Cardiac septum (tissue), 1 donor: Measurements from ENCODE around the gene LRWD1. TPM values are rescaled to one million over a fixed set of nuclear protein-coding genes. Genes with fewer than 3 reads are reported as not detected.
"Not testable (repeated sequence)": the region's sequence is repeated elsewhere in the genome, so short reads cannot be mapped to it uniquely, and the experiment has no call there.

Experiments
- DNase-seq: peaks from one replicate; pipeline ENCODE4 v3.0.0-alpha.2; 2020; ENCODE audit warnings: low spot score
- intact Hi-C: fragments of 100-400 bp; cut with DNase I; formaldehyde crosslinking; loops from one replicate; pipeline ENCODE4 v1.14.0; 2022
- microRNA-seq: library from miRNA; unstranded; fragments of <30 nt; microRNA quantifications from one replicate; pipeline ENCODE4 v1.2.0, GENCODE V29; 2020
- total RNA-seq: library from RNA; stranded (reverse); fragmentation: NEBNext Ultra II Directional; extraction: Animal tissue kit (Norgen Biotek cat#: 25700); gene quantifications from one replicate; pipeline ENCODE4 v1.2.1, GENCODE V29; 2021
- donor health status: DM: no; HTN: no; CAD: no.

The LRWD1 gene
- total RNA-seq, 1 donor from 2014 or later: 9.9 TPM

- DNase-seq, intact Hi-C loops: not testable (repeated sequence)
Observed at GRCh38 chr7:102520797-102521196, 56.0 kb downstream of the LRWD1 start.

Small RNA genes lying within 50 kb of the gene (microRNA-seq; reads per million reads assigned to microRNA genes)
- gene MIR4467 (not detected), gene MIR5090 (not detected)

Other genes with a start within 250 kb of the LRWD1 start
- gene SH2B2, start 178.1 kb upstream of the LRWD1 start, total RNA-seq: 3.1 TPM
- not detected for gene SPDYE6, start 108.5 kb upstream of the LRWD1 start, total RNA-seq
- gene PRKRIP1, start 68.6 kb upstream of the LRWD1 start, total RNA-seq: 15.4 TPM
- 6.8 TPM for gene ORAI2, start 31.4 kb upstream of the LRWD1 start, total RNA-seq
- gene ALKBH4, start 121 bp upstream of the LRWD1 start, total RNA-seq: 6.5 TPM
- gene POLR2J, start 13.9 kb downstream of the LRWD1 start, total RNA-seq: 58.7 TPM
- 6.3 TPM for gene RASA4B, start 52.8 kb downstream of the LRWD1 start, total RNA-seq
- gene UPK3BL2, start 78.7 kb downstream of the LRWD1 start, total RNA-seq: 7.7 TPM
- gene SPDYE2, start 86.2 kb downstream of the LRWD1 start, total RNA-seq: not detected
- 18.9 TPM for gene POLR2J3, start 107.6 kb downstream of the LRWD1 start, total RNA-seq
- gene RASA4, start 151.8 kb downstream of the LRWD1 start, total RNA-seq: 40.9 TPM
- 10.3 TPM for gene UPK3BL1, start 177.8 kb downstream of the LRWD1 start, total RNA-seq
- gene SPDYE2B, start 185.3 kb downstream of the LRWD1 start, total RNA-seq: not detected
- 6.5 TPM for gene POLR2J2, start 206.7 kb downstream of the LRWD1 start, total RNA-seq